ENCODE results near the gene MINK1. TPM values are rescaled to one million over a fixed set of nuclear protein-coding genes. Genes with fewer than 3 reads are reported as not detected.

Gene MINK1
- total and polyA plus RNA-seq, 2 of the 13 experiments (the other 11 are each of a cell fraction or from before 2014, with no cell fraction given) = 17.2 to 63.9 TPM

DNA sequence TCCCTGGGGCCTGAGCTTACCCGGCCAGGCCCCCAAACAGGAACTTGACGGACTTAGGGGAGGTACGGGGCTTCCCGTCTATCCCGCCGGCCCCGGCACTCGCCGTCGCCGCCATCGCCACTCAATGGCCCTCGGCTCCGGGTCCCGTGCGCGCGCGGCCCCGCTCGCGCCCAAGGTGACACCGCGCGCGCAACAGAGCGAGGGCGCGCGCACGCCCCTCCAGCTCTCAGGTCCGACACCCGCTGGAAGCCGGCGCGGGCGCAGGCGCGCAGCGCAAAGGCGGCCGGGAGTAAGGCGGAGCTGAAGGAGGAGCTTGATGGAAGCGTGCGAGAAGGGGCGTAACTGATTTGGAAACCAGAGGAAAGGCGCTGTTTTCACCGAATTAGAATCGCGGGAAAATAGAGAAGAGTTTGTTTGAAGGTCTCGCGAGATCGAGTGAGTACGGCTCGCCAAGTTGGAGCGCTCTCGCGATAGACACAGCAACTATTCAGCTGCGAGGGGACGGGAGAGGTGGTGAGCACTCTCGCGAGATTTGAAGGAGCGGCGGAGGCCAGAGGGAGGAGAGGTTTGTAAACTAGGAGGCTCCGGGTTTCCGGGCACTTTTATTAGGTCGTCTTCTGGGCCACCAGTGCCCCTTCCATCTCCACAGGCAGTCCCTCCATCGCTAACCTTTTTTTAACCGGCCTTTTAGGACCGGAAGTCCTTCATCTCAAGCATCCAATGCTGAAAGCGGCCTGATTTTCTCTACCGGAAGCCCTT is 106.8 kb downstream of the MINK1 start, which contains the start of the genes RNF167 and SLC25A11 (continued):
- TF ChIP-seq, protein P1, sequence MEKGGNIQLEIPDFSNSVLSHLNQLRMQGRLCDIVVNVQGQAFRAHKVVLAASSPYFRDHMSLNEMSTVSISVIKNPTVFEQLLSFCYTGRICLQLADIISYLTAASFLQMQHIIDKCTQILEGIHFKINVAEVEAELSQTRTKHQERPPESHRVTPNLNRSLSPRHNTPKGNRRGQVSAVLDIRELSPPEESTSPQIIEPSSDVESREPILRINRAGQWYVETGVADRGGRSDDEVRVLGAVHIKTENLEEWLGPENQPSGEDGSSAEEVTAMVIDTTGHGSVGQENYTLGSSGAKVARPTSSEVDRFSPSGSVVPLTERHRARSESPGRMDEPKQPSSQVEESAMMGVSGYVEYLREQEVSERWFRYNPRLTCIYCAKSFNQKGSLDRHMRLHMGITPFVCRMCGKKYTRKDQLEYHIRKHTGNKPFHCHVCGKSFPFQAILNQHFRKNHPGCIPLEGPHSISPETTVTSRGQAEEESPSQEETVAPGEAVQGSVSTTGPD (CRISPR knock-in tag; IDR thresholded peaks at IDR 0.05) = 0 out of 2 replicates have a peak, but pooled peaks have one; percentile 0
- TF ChIP-seq ZNF451 (CRISPR knock-in tag; IDR thresholded peaks at IDR 0.05) (no peak; the same call in 1 of the 2 replicates), RNF2 (conservative IDR thresholded peaks at IDR 0.05; ENCODE audit: low read depth) (peak; percentile 59; the same call in 1 of the 2 replicates), ZNF558 (CRISPR knock-in tag; IDR thresholded peaks at IDR 0.05; ENCODE audit: borderline replicate concordance) (no peak), TMF1 (CRISPR knock-in tag; IDR thresholded peaks at IDR 0.05; ENCODE audit: low read depth) (no peak), ESRRA (CRISPR knock-in tag; IDR thresholded peaks at IDR 0.05; ENCODE audit: low read depth) (peak; percentile 87), RBAK (CRISPR knock-in tag; IDR thresholded peaks at IDR 0.05) (no peak), ZNF687 (CRISPR knock-in tag; IDR thresholded peaks at IDR 0.05) (peak; percentile 80), CAMTA2 (CRISPR knock-in tag; IDR thresholded peaks at IDR 0.05; ENCODE audit: borderline replicate concordance) (no peak), ZBTB7B (CRISPR knock-in tag; IDR thresholded peaks at IDR 0.05) (no peak; the same call in 1 of the 2 replicates), ZHX2 (IDR thresholded peaks at IDR 0.05; ENCODE audit: low read depth) (0 out of 2 replicates have a peak, but pooled peaks have one; percentile 52), ZHX2 (CRISPR knock-in tag; IDR thresholded peaks at IDR 0.05; ENCODE audit: borderline replicate concordance) (no peak), NFRKB (IDR thresholded peaks at IDR 0.05) (no peak), ZNF292 (CRISPR knock-in tag; IDR thresholded peaks at IDR 0.05; ENCODE audit: borderline replicate concordance, low read depth) (no peak), NR2F2 (IDR thresholded peaks at IDR 0.05; ENCODE audit: borderline replicate concordance, low read depth) (no peak)
- TF ChIP-seq, protein P2, sequence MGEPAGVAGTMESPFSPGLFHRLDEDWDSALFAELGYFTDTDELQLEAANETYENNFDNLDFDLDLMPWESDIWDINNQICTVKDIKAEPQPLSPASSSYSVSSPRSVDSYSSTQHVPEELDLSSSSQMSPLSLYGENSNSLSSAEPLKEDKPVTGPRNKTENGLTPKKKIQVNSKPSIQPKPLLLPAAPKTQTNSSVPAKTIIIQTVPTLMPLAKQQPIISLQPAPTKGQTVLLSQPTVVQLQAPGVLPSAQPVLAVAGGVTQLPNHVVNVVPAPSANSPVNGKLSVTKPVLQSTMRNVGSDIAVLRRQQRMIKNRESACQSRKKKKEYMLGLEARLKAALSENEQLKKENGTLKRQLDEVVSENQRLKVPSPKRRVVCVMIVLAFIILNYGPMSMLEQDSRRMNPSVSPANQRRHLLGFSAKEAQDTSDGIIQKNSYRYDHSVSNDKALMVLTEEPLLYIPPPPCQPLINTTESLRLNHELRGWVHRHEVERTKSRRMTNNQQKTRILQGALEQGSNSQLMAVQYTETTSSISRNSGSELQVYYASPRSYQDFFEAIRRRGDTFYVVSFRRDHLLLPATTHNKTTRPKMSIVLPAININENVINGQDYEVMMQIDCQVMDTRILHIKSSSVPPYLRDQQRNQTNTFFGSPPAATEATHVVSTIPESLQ (CRISPR knock-in tag; conservative IDR thresholded peaks at IDR 0.05) = no peak
